A549 (cell line): ENCODE measurements around the gene WEE2. TPM values are rescaled to one million over a fixed set of nuclear protein-coding genes. Genes with fewer than 3 reads are reported as not detected.

ENCODE experiments used
- BHLHE40 ChIP-seq: IDR thresholded peaks from 2 replicates; pipeline ENCODE4 v1.6.1; 2012; ENCODE audit warnings: low read depth, low read length, inconsistent platforms
- CEBPB ChIP-seq, 2 experiments: fragments of >200 bp in 1 of 2; sonication (Bioruptor Twin) in 1 of 2; formaldehyde crosslinking in 1 of 2; IDR thresholded peaks; 2 replicates each; pipeline ENCODE4 v1.6.1; 2012 to 2016
- CHD2 ChIP-seq: fragments of 150-350 bp; IDR thresholded peaks from 2 replicates; pipeline ENCODE4 v1.6.1; 2014; ENCODE audit warnings: low read length; ENCODE audit not compliant: partially characterized antibody
- CHD4 ChIP-seq: fragments of 200-600 bp; sonication (generic); IDR thresholded peaks from 2 replicates; pipeline ENCODE4 v1.6.1; 2016; ENCODE audit warnings: antibody characterized with exemption, mild to moderate bottlenecking, borderline replicate concordance
- EHF ChIP-seq: fragments of 250-450 bp; sonication (Bioruptor Pico); IDR thresholded peaks from 2 replicates; pipeline ENCODE4 v1.5.0; 2020; ENCODE audit warnings: mild to moderate bottlenecking
- EHMT2 ChIP-seq: fragments of 200-600 bp; sonication (generic); IDR thresholded peaks from 2 replicates; pipeline ENCODE4 v1.6.1; 2016; ENCODE audit warnings: antibody characterized with exemption, low read depth, mild to moderate bottlenecking, moderate library complexity
- EP300 ChIP-seq, 2 experiments: fragments of >200 bp; sonication (Bioruptor Twin); formaldehyde crosslinking; IDR thresholded peaks; 2 replicates in 1 of 2; 3 replicates in 1 of 2; pipeline ENCODE4 v1.6.1; 2016 to 2017
- ESRRA ChIP-seq: fragments of 150-350 bp; IDR thresholded peaks from 2 replicates; pipeline ENCODE4 v1.6.1; 2014; ENCODE audit warnings: mild to moderate bottlenecking, low read length, borderline replicate concordance
- FOSB ChIP-seq: fragments of 250-450 bp; sonication (Bioruptor Pico); IDR thresholded peaks from 2 replicates; pipeline ENCODE4 v1.5.0; 2020; ENCODE audit warnings: mild to moderate bottlenecking, moderate library complexity
- FOXS1 ChIP-seq: fragments of 250-450 bp; sonication (Bioruptor Pico); IDR thresholded peaks from 2 replicates; pipeline ENCODE4 v1.5.0; 2020; ENCODE audit warnings: mild to moderate bottlenecking, moderate library complexity
- GATA3 ChIP-seq: IDR thresholded peaks from 2 replicates; pipeline ENCODE4 v1.6.1; 2012; ENCODE audit warnings: borderline replicate concordance
- HES2 ChIP-seq: fragments of >200 bp; sonication (Bioruptor Twin); formaldehyde crosslinking; IDR thresholded peaks from 2 replicates; pipeline ENCODE4 v1.6.1; 2016
- HEYL ChIP-seq: fragments of 250-450 bp; sonication (Bioruptor Pico); IDR thresholded peaks from 2 replicates; pipeline ENCODE4 v1.8.0; 2021; ENCODE audit warnings: mild to moderate bottlenecking, moderate library complexity
- JUNB ChIP-seq: fragments of >200 bp; sonication (Bioruptor Twin); formaldehyde crosslinking; IDR thresholded peaks from 2 replicates; pipeline ENCODE4 v1.6.1; 2016
- KDM1A ChIP-seq: fragments of 200-600 bp; sonication (generic); IDR thresholded peaks from 2 replicates; pipeline ENCODE4 v1.6.1; 2016; ENCODE audit warnings: low read depth, mild to moderate bottlenecking
- KDM5A ChIP-seq: fragments of 200-600 bp; sonication (generic); IDR thresholded peaks from 2 replicates; pipeline ENCODE4 v1.6.1; 2016; ENCODE audit warnings: antibody characterized with exemption, mild to moderate bottlenecking
- MAFK ChIP-seq: fragments of 450-650 bp; IDR thresholded peaks from 2 replicates; pipeline ENCODE4 v1.6.1; 2014; ENCODE audit not compliant: partially characterized antibody
- MAX ChIP-seq: IDR thresholded peaks from 2 replicates; pipeline ENCODE4 v1.6.1; 2012
- MAZ ChIP-seq: fragments of 150-350 bp; IDR thresholded peaks from 2 replicates; pipeline ENCODE4 v1.6.1; 2014; ENCODE audit warnings: antibody characterized with exemption, low read depth, low read length, borderline replicate concordance
- MYC ChIP-seq: IDR thresholded peaks from 2 replicates; pipeline ENCODE4 v1.6.1; 2012; ENCODE audit warnings: mild to moderate bottlenecking, inconsistent platforms, low read length, improper control_type of control experiment, borderline replicate concordance
- NFE2L2 ChIP-seq: fragments of 150-350 bp; conservative IDR thresholded peaks from 2 replicates; pipeline ENCODE4 v1.6.1; 2014; ENCODE audit warnings: low read length
- NPAS2 ChIP-seq: fragments of 250-450 bp; sonication (Bioruptor Pico); IDR thresholded peaks from 2 replicates; pipeline ENCODE4 v1.8.0; 2022; ENCODE audit warnings: mild to moderate bottlenecking, moderate library complexity, borderline replicate concordance
- RAD21 ChIP-seq, 2 experiments: fragments of >200 bp in 1 of 2; sonication (Bioruptor Twin) in 1 of 2; formaldehyde crosslinking in 1 of 2; IDR thresholded peaks in 1 of 2; conservative IDR thresholded peaks in 1 of 2; 2 replicates in 1 of 2; 3 replicates in 1 of 2; pipeline ENCODE4 v1.6.1; 2012 to 2018; ENCODE audit warnings: inconsistent platforms in 1 of 2
- RARB ChIP-seq: fragments of 250-450 bp; sonication (Bioruptor Pico); IDR thresholded peaks from 2 replicates; pipeline ENCODE4 v1.8.0; 2021; ENCODE audit warnings: mild to moderate bottlenecking, moderate library complexity
- RCOR1 ChIP-seq: fragments of 150-350 bp; IDR thresholded peaks from 2 replicates; pipeline ENCODE4 v1.6.1; 2014; ENCODE audit warnings: antibody characterized with exemption, low read length, low read depth
- RFX5 ChIP-seq: fragments of 450-650 bp; IDR thresholded peaks from 2 replicates; pipeline ENCODE4 v1.7.1; 2014; ENCODE audit warnings: antibody characterized with exemption, mild to moderate bottlenecking, moderate library complexity
- RNF2 ChIP-seq: fragments of 200-600 bp; sonication (generic); IDR thresholded peaks from 2 replicates; pipeline ENCODE4 v1.6.1; 2016; ENCODE audit warnings: low read depth, mild to moderate bottlenecking, antibody characterized with exemption, moderate library complexity, borderline replicate concordance
- SMC3 ChIP-seq: fragments of >200 bp; sonication (Bioruptor Twin); formaldehyde crosslinking; IDR thresholded peaks from 3 replicates; pipeline ENCODE4 v1.6.1; 2018; ENCODE audit warnings: inconsistent platforms
- TFCP2L1 ChIP-seq: fragments of 250-450 bp; sonication (Bioruptor Pico); IDR thresholded peaks from 2 replicates; pipeline ENCODE4 v1.5.0; 2021; ENCODE audit warnings: mild to moderate bottlenecking
- ZC3H11A ChIP-seq: fragments of 450-650 bp; IDR thresholded peaks from 2 replicates; pipeline ENCODE4 v1.6.1; 2014; ENCODE audit warnings: antibody characterized with exemption, mild to moderate bottlenecking
- ZFP36 ChIP-seq: fragments of 450-650 bp; IDR thresholded peaks from 2 replicates; pipeline ENCODE4 v1.6.1; 2014; ENCODE audit warnings: borderline replicate concordance; ENCODE audit not compliant: partially characterized antibody
- ZNF302 ChIP-seq: fragments of 250-450 bp; sonication (Bioruptor Pico); IDR thresholded peaks from 2 replicates; pipeline ENCODE4 v1.9.0; 2021; ENCODE audit warnings: inconsistent platforms, mild to moderate bottlenecking, moderate library complexity
- polyA plus RNA-seq, 4 experiments: library from polyadenylated mRNA; depleted of rRNA in 3 of 4; stranded (reverse); fragments of >200 nt; fragmentation: RNase III in 1 of 4; extraction: RNeasy Plus Mini Kit Qiagen cat#74134 plus additional on column Dnase treatment in 1 of 4; gene quantifications; 2 replicates in 3 of 4; 3 replicates in 1 of 4; pipeline ENCODE4 v1.2.3, GENCODE V29; 2011 to 2017
- TF ChIP-seq, protein P1 (sequence below): fragments of 200-600 bp; sonication (generic); IDR thresholded peaks from 2 replicates; pipeline ENCODE4 v1.6.1; 2016; ENCODE audit warnings: antibody characterized with exemption, mild to moderate bottlenecking, moderate library complexity
- TF ChIP-seq, protein P2 (sequence below): fragments of 450-650 bp; IDR thresholded peaks from 2 replicates; pipeline ENCODE4 v1.6.1; 2014; ENCODE audit warnings: antibody characterized with exemption
- TF ChIP-seq, protein P3 (sequence below): fragments of 250-450 bp; sonication (Bioruptor Pico); IDR thresholded peaks from 2 replicates; pipeline ENCODE4 v1.5.0; 2021; ENCODE audit warnings: mild to moderate bottlenecking, moderate library complexity, borderline replicate concordance
- TF ChIP-seq, protein P4 (sequence below): IDR thresholded peaks from 2 replicates; pipeline ENCODE4 v1.6.1; 2012; ENCODE audit warnings: low read depth, borderline replicate concordance
- TF ChIP-seq, protein P5 (sequence below): IDR thresholded peaks from 2 replicates; pipeline ENCODE4 v1.6.1; 2012

Gene WEE2
- polyA plus RNA-seq, 2 of the 4 experiments (the other 2 are of a cell fraction), result not detected

DNA sequence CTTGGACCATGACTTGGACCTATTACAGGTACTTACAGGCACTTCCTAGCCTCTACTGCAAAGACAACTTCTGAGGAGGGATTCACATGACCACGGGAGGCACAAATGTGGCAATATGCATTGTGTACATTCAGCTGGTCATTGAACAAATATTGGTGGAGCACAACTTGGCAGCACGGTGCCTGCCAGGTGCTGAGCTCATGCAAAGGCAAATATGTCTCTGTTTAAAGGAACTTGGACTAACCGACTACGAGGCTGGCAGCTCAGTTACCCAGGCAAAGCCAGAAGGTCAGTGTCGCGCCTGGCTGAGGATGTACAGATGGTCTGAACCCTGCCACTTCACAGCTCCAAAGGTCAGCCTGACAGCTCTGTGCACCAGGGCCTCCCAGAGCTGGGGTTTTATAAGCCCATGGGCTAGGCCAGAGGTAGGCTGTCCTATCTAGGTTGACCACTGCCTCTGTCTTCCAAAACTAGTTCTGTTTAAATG lies 12.3 kb upstream of the WEE2 start (continued):
- no peak for TF ChIP-seq MAFK
- TF ChIP-seq KDM1A, result no peak
- TF ChIP-seq, protein P1, sequence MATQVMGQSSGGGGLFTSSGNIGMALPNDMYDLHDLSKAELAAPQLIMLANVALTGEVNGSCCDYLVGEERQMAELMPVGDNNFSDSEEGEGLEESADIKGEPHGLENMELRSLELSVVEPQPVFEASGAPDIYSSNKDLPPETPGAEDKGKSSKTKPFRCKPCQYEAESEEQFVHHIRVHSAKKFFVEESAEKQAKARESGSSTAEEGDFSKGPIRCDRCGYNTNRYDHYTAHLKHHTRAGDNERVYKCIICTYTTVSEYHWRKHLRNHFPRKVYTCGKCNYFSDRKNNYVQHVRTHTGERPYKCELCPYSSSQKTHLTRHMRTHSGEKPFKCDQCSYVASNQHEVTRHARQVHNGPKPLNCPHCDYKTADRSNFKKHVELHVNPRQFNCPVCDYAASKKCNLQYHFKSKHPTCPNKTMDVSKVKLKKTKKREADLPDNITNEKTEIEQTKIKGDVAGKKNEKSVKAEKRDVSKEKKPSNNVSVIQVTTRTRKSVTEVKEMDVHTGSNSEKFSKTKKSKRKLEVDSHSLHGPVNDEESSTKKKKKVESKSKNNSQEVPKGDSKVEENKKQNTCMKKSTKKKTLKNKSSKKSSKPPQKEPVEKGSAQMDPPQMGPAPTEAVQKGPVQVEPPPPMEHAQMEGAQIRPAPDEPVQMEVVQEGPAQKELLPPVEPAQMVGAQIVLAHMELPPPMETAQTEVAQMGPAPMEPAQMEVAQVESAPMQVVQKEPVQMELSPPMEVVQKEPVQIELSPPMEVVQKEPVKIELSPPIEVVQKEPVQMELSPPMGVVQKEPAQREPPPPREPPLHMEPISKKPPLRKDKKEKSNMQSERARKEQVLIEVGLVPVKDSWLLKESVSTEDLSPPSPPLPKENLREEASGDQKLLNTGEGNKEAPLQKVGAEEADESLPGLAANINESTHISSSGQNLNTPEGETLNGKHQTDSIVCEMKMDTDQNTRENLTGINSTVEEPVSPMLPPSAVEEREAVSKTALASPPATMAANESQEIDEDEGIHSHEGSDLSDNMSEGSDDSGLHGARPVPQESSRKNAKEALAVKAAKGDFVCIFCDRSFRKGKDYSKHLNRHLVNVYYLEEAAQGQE, result no peak
- TF ChIP-seq TFCP2L1 (CRISPR knock-in tag), result no peak
- TF ChIP-seq HEYL (CRISPR knock-in tag), result no peak
- TF ChIP-seq JUNB, result no peak
- TF ChIP-seq KDM5A, result no peak
- no peak for TF ChIP-seq ESRRA
- TF ChIP-seq CHD2, result no peak
- TF ChIP-seq, protein P2, sequence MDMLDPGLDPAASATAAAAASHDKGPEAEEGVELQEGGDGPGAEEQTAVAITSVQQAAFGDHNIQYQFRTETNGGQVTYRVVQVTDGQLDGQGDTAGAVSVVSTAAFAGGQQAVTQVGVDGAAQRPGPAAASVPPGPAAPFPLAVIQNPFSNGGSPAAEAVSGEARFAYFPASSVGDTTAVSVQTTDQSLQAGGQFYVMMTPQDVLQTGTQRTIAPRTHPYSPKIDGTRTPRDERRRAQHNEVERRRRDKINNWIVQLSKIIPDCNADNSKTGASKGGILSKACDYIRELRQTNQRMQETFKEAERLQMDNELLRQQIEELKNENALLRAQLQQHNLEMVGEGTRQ, result no peak
- no peak for TF ChIP-seq RNF2
- TF ChIP-seq, protein P3, sequence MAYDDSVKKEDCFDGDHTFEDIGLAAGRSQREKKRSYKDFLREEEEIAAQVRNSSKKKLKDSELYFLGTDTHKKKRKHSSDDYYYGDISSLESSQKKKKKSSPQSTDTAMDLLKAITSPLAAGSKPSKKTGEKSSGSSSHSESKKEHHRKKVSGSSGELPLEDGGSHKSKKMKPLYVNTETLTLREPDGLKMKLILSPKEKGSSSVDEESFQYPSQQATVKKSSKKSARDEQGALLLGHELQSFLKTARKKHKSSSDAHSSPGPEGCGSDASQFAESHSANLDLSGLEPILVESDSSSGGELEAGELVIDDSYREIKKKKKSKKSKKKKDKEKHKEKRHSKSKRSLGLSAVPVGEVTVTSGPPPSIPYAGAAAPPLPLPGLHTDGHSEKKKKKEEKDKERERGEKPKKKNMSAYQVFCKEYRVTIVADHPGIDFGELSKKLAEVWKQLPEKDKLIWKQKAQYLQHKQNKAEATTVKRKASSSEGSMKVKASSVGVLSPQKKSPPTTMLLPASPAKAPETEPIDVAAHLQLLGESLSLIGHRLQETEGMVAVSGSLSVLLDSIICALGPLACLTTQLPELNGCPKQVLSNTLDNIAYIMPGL (CRISPR knock-in tag), result no peak
- no peak for TF ChIP-seq RFX5
- TF ChIP-seq MAZ, result no peak
- no peak for TF ChIP-seq CHD4
- TF ChIP-seq ZC3H11A, result no peak
- no peak for TF ChIP-seq ZNF302 (CRISPR knock-in tag)
- no peak for TF ChIP-seq HES2
- TF ChIP-seq FOXS1 (CRISPR knock-in tag), result no peak
- TF ChIP-seq, protein P4, sequence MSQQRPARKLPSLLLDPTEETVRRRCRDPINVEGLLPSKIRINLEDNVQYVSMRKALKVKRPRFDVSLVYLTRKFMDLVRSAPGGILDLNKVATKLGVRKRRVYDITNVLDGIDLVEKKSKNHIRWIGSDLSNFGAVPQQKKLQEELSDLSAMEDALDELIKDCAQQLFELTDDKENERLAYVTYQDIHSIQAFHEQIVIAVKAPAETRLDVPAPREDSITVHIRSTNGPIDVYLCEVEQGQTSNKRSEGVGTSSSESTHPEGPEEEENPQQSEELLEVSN, result no peak
- TF ChIP-seq MYC, result no peak
- TF ChIP-seq FOSB (CRISPR knock-in tag), result no peak
- TF ChIP-seq EP300 (IDR thresholded peaks at IDR 0.05), result peak; percentile 15 to 46; a peak in 1 of 5 replicates
- peak; percentile 81 for TF ChIP-seq GATA3
- TF ChIP-seq SMC3, result no peak
- TF ChIP-seq CEBPB (IDR thresholded peaks at IDR 0.05), result peak; percentile 63 to 92; a peak in 3 of 4 replicates
- peak; percentile 73 for TF ChIP-seq MAX
- TF ChIP-seq, protein P5, sequence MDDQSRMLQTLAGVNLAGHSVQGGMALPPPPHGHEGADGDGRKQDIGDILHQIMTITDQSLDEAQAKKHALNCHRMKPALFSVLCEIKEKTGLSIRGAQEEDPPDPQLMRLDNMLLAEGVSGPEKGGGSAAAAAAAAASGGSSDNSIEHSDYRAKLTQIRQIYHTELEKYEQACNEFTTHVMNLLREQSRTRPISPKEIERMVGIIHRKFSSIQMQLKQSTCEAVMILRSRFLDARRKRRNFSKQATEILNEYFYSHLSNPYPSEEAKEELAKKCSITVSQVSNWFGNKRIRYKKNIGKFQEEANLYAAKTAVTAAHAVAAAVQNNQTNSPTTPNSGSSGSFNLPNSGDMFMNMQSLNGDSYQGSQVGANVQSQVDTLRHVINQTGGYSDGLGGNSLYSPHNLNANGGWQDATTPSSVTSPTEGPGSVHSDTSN, result peak; percentile 72; the same call in 1 of the 2 replicates
- TF ChIP-seq RCOR1, result no peak
- no peak for TF ChIP-seq NFE2L2
- no peak for TF ChIP-seq RARB (CRISPR knock-in tag)
- TF ChIP-seq EHF (CRISPR knock-in tag), result no peak
- no peak for TF ChIP-seq ZFP36
- no peak for TF ChIP-seq RAD21 (conservative IDR thresholded peaks at IDR 0.05 in 1 of 2, IDR thresholded peaks at IDR 0.05 in 1 of 2)
- no peak for TF ChIP-seq EHMT2
- TF ChIP-seq BHLHE40, result no peak
- TF ChIP-seq NPAS2 (CRISPR knock-in tag), result no peak
